MM.1S (cell line): ENCODE data around the gene DRAM2.

Source experiments
- DNase-seq: peaks from one replicate; pipeline ENCODE4 v3.0.0-alpha.2; 2015
- H2AFZ ChIP-seq: fragments of 300-600 bp; sonication (generic); 2 replicates; pipeline ENCODE4 v1.6.0; 2016; ENCODE audit warnings: antibody characterized with exemption, low read length
- H3F3A ChIP-seq: fragments of 300-600 bp; sonication (generic); 2 replicates; pipeline ENCODE4 v1.6.1; 2016; ENCODE audit warnings: mild to moderate bottlenecking, antibody characterized with exemption, low read length, moderate library complexity, mixed read lengths; ENCODE audit not compliant: insufficient read depth
- H3K27ac ChIP-seq: fragments of 300-600 bp; sonication (generic); 2 replicates; pipeline ENCODE4 v1.5.1; 2016; ENCODE audit warnings: mild to moderate bottlenecking, low read length
- H3K27me3 ChIP-seq: fragments of 300-600 bp; sonication (generic); replicated peaks from 2 replicates; pipeline ENCODE4 v1.6.0; 2016; ENCODE audit warnings: low read length; ENCODE audit not compliant: insufficient read depth
- H3K36me3 ChIP-seq: fragments of 300-600 bp; sonication (generic); replicated peaks from 2 replicates; pipeline ENCODE4 v1.6.1; 2016; ENCODE audit warnings: mild to moderate bottlenecking, low read length, mixed read lengths; ENCODE audit not compliant: insufficient read depth
- H3K4me1 ChIP-seq: fragments of 300-600 bp; sonication (generic); 2 replicates; pipeline ENCODE4 v1.6.1; 2016; ENCODE audit warnings: low read length, mixed read lengths
- H3K4me2 ChIP-seq: fragments of 300-600 bp; sonication (generic); 2 replicates; pipeline ENCODE4 v1.6.0; 2016; ENCODE audit warnings: low read depth, low read length
- H3K4me3 ChIP-seq: fragments of 300-600 bp; sonication (generic); 2 replicates; pipeline ENCODE4 v1.5.1; 2016; ENCODE audit warnings: low read length, mixed read lengths
- H3K79me2 ChIP-seq: fragments of 300-600 bp; sonication (generic); 2 replicates; pipeline ENCODE4 v1.6.1; 2016; ENCODE audit warnings: mixed run types, low read length, mixed read lengths
- H3K9ac ChIP-seq: fragments of 300-600 bp; sonication (generic); 2 replicates; pipeline ENCODE4 v1.6.1; 2016; ENCODE audit warnings: low read length, mixed read lengths
- H3K9me2 ChIP-seq: fragments of 300-600 bp; sonication (generic); replicated peaks from 2 replicates; pipeline ENCODE4 v1.6.1; 2016; ENCODE audit warnings: mild to moderate bottlenecking, low read length, mixed read lengths; ENCODE audit not compliant: insufficient read depth
- H3K9me3 ChIP-seq: fragments of 300-600 bp; sonication (generic); replicated peaks from 2 replicates; pipeline ENCODE4 v1.6.1; 2016; ENCODE audit warnings: mild to moderate bottlenecking, low read length, mixed read lengths; ENCODE audit not compliant: insufficient read depth
- H4K20me1 ChIP-seq: fragments of 300-600 bp; sonication (generic); 2 replicates; pipeline ENCODE4 v1.6.1; 2016; ENCODE audit warnings: mild to moderate bottlenecking, low read length, moderate library complexity, mixed read lengths; ENCODE audit not compliant: insufficient read depth
- CTCF ChIP-seq: fragments of 300-600 bp; sonication (generic); IDR thresholded peaks from 2 replicates; pipeline ENCODE4 v1.5.1; 2016; ENCODE audit warnings: antibody characterized with exemption, low read length, mixed read lengths
- EZH2 ChIP-seq: fragments of 300-600 bp; sonication (generic); optimal IDR thresholded peaks from 2 replicates; pipeline ENCODE3; 2017; ENCODE audit warnings: low read depth, mild to moderate bottlenecking, antibody characterized with exemption, low read length, mixed read lengths
- EZH2phosphoT487 ChIP-seq: fragments of 300-600 bp; sonication (generic); IDR thresholded peaks from 2 replicates; pipeline ENCODE4 v1.6.1; 2018; ENCODE audit warnings: antibody characterized with exemption, low read length

DRAM2 gene

GRCh38 chr1:111161843-111162487, 22.1 kb upstream of the DRAM2 start:
- Histone ChIP-seq H3K36me3 (no peaks in the 10 kb centered on the region), H2AFZ (no peak overlapping the region), H3K9me3 (no peaks in the 10 kb centered on the region), H4K20me1 (no peaks in the 10 kb centered on the region), H3K4me3 (no peak overlapping the region), H3K4me1 (no peaks in the 10 kb centered on the region), H3K79me2 (no peaks in the 10 kb centered on the region), H3K27ac (no peak overlapping the region), H3K9me2 (no peaks in the 10 kb centered on the region), H3F3A (no peaks in the 10 kb centered on the region), H3K9ac (no peak overlapping the region), H3K27me3 (no peaks in the 10 kb centered on the region), H3K4me2 (no peak overlapping the region)
- TF ChIP-seq EZH2phosphoT487 = no peak
- TF ChIP-seq CTCF = no peak
- no peak for TF ChIP-seq EZH2
- DNase-seq = no peak

- Histone ChIP-seq H3K79me2 (peaks cover 20% of the 10 kb centered on the region), H3K27ac (no peak overlapping the region), H3K9ac (no peak overlapping the region), H3K4me2 (no peak overlapping the region), H3K27me3 (no peaks in the 10 kb centered on the region), H3K9me2 (no peaks in the 10 kb centered on the region), H3K4me1 (no peaks in the 10 kb centered on the region), H3K4me3 (no peak overlapping the region), H3F3A (no peaks in the 10 kb centered on the region), H3K36me3 (no peaks in the 10 kb centered on the region), H3K9me3 (no peaks in the 10 kb centered on the region), H2AFZ (no peak overlapping the region), H4K20me1 (no peaks in the 10 kb centered on the region)
- no peak for DNase-seq
- TF ChIP-seq CTCF (no peak), EZH2 (no peak), EZH2phosphoT487 (no peak)
Observed at GRCh38 chr1:111157431-111157830, 17.5 kb upstream of the DRAM2 start.

- H3K27me3 ChIP-seq = no peaks in the 10 kb centered on the region
- no peak overlapping the region for H3K4me3 ChIP-seq
- no peak overlapping the region for H2AFZ ChIP-seq
- H3K36me3 ChIP-seq = no peaks in the 10 kb centered on the region
- no peaks in the 10 kb centered on the region for H4K20me1 ChIP-seq
- no peaks in the 10 kb centered on the region for H3F3A ChIP-seq
- no peaks in the 10 kb centered on the region for H3K4me1 ChIP-seq
- no peaks in the 10 kb centered on the region for H3K9me2 ChIP-seq
- H3K9ac ChIP-seq = no peak overlapping the region
- H3K79me2 ChIP-seq = peaks cover 20% of the 10 kb centered on the region
- H3K9me3 ChIP-seq = no peaks in the 10 kb centered on the region
- no peak for DNase-seq
- no peak overlapping the region for H3K4me2 ChIP-seq
- no peak for TF ChIP-seq EZH2phosphoT487
- H3K27ac ChIP-seq = no peak overlapping the region
Observed at GRCh38 chr1:111154021-111154999, 14.4 kb upstream of the DRAM2 start.
